H1 (cell line): ENCODE measurements around the gene FMNL1. TPM values are rescaled to one million over a fixed set of nuclear protein-coding genes. Genes with fewer than 3 reads are reported as not detected.

Experiments used
- CTCF ChIA-PET: fragments of 300-600 bp; sonication (Branson Sonifier 250); formaldehyde crosslinking; loops from one replicate; lab custom pipeline; 2021; ENCODE audit not compliant: partially characterized antibody; lab: Charles Lee
- POLR2A ChIA-PET: fragments of 300-600 bp; sonication (Branson Sonifier 250); formaldehyde crosslinking; loops from one replicate; lab custom pipeline; 2021; ENCODE audit warnings: inconsistent platforms; ENCODE audit not compliant: partially characterized antibody; lab: Charles Lee
- DNase-seq, 2 experiments: peaks; one replicate each; pipeline versions ENCODE4 v3.0.0 to v3.0.0-alpha.2; 2010 to 2022; ENCODE audit warnings: low spot score in 2 of 2, low read depth in 1 of 2, mixed read lengths in 1 of 2
- FAIRE-seq: peaks from 2 replicates; lab custom pipeline; 2011; peaks lifted over from hg19 to GRCh38; lab: Jason Lieb, UNC
- H2AFZ ChIP-seq: 2 replicates; pipeline ENCODE4 v1.8.1; 2012; ENCODE audit warnings: low read length, inconsistent platforms
- H2AK5ac ChIP-seq: 2 replicates; pipeline ENCODE4 v1.6.1; 2013; ENCODE audit warnings: low read depth, low read length
- H2BK120ac ChIP-seq: replicated peaks from 2 replicates; pipeline ENCODE3; 2013; ENCODE audit warnings: low read depth, low read length, inconsistent platforms
- H2BK12ac ChIP-seq: 2 replicates; pipeline ENCODE4 v1.6.1; 2013; ENCODE audit warnings: low read depth, low read length
- H2BK15ac ChIP-seq: 2 replicates; pipeline ENCODE4 v1.6.1; 2013; ENCODE audit warnings: low read length
- H2BK20ac ChIP-seq: 2 replicates; pipeline ENCODE4 v1.6.1; 2013; ENCODE audit warnings: low read length
- H2BK5ac ChIP-seq: 2 replicates; pipeline ENCODE4 v1.6.1; 2013; ENCODE audit warnings: low read depth, low read length
- H3K14ac ChIP-seq: 2 replicates; pipeline ENCODE4 v1.6.1; 2013; ENCODE audit warnings: inconsistent platforms; ENCODE audit not compliant: insufficient read length
- H3K18ac ChIP-seq: 2 replicates; pipeline ENCODE4 v1.6.1; 2013; ENCODE audit warnings: low read length; ENCODE audit errors: extremely low read depth
- H3K23ac ChIP-seq: 2 replicates; pipeline ENCODE4 v1.6.1; 2013; ENCODE audit warnings: inconsistent platforms; ENCODE audit not compliant: insufficient read length
- H3K23me2 ChIP-seq: 2 replicates; pipeline ENCODE4 v1.6.1; 2013; ENCODE audit warnings: low read depth, low read length
- H3K27ac ChIP-seq: 2 replicates; pipeline ENCODE4 v1.6.1; 2011; ENCODE audit warnings: low read depth, low read length, inconsistent platforms
- H3K27me3 ChIP-seq, 4 experiments: replicated peaks in 1 of 4; 1 replicate in 1 of 4; 2 replicates in 3 of 4; pipeline versions ENCODE4 v1.6.1 to v1.8.1; 2011 to 2013; ENCODE audit warnings: low read length in 3 of 4, mild to moderate bottlenecking in 3 of 4, inconsistent platforms in 2 of 4, mixed read lengths in 2 of 4, moderate library complexity in 1 of 4; ENCODE audit not compliant: control insufficient read depth in 3 of 4, insufficient read depth in 3 of 4; ENCODE audit errors: extremely low read depth in 1 of 4
- H3K36me3 ChIP-seq, 4 experiments: 2 replicates each; pipeline versions ENCODE4 v1.6.1 to v1.8.1; 2011 to 2013; ENCODE audit warnings: mild to moderate bottlenecking in 4 of 4, low read length in 3 of 4, moderate library complexity in 2 of 4, control low read depth in 1 of 4, inconsistent platforms in 1 of 4; ENCODE audit not compliant: insufficient read depth in 4 of 4, control insufficient read depth in 2 of 4
- H3K4ac ChIP-seq: replicated peaks from 2 replicates; pipeline ENCODE3; 2013; ENCODE audit warnings: low read length, low read depth, mixed read lengths, inconsistent platforms; ENCODE audit not compliant: insufficient read length
- H3K4me1 ChIP-seq, 4 experiments: replicated peaks in 1 of 4; 1 replicate in 1 of 4; 2 replicates in 3 of 4; pipeline versions ENCODE4 v1.6.1 to v1.8.1; 2011 to 2013; ENCODE audit warnings: low read length in 3 of 4, inconsistent platforms in 2 of 4, mixed read lengths in 1 of 4; ENCODE audit not compliant: insufficient read depth in 4 of 4, control insufficient read depth in 3 of 4
- H3K4me2 ChIP-seq, 2 experiments: 2 replicates each; pipeline versions ENCODE4 v1.6.1 to v1.8.1; 2011 to 2013; ENCODE audit warnings: low read depth in 2 of 2, low read length in 2 of 2, control low read depth in 1 of 2, inconsistent platforms in 1 of 2, mild to moderate bottlenecking in 1 of 2; ENCODE audit not compliant: insufficient read depth in 1 of 2
- H3K4me3 ChIP-seq, 4 experiments: fragments of 200-600, 300-600 bp in 1 of 4; sonication (generic), shearing (Covaris generic), sonication (Bioruptor Twin) in 1 of 4; 2 replicates each; pipeline versions ENCODE4 v1.5.1 to v1.8.1; 2011 to 2016; ENCODE audit warnings: low read length in 4 of 4, low read depth in 3 of 4, control low read depth in 2 of 4, inconsistent platforms in 2 of 4, mild to moderate bottlenecking in 2 of 4, mixed read lengths in 1 of 4, moderate library complexity in 1 of 4; ENCODE audit not compliant: insufficient read depth in 2 of 4; ENCODE audit errors: extremely low read depth in 1 of 4
- H3K56ac ChIP-seq: replicated peaks from 2 replicates; pipeline ENCODE3; 2013; ENCODE audit warnings: low read depth, mild to moderate bottlenecking, mixed read lengths, low read length, inconsistent platforms; ENCODE audit not compliant: insufficient read length
- H3K79me1 ChIP-seq: 2 replicates; pipeline ENCODE4 v1.6.1; 2013; ENCODE audit warnings: low read depth, low read length, control low read depth
- H3K79me2 ChIP-seq, 2 experiments: 2 replicates each; pipeline versions ENCODE4 v1.6.1 to v1.8.1; 2012 to 2013; ENCODE audit warnings: low read length in 2 of 2, mild to moderate bottlenecking in 2 of 2, inconsistent platforms in 1 of 2; ENCODE audit not compliant: insufficient read depth in 2 of 2, control insufficient read depth in 1 of 2
- H3K9ac ChIP-seq, 4 experiments: replicated peaks in 1 of 4; 1 replicate in 1 of 4; 2 replicates in 3 of 4; pipeline versions ENCODE4 v1.6.1 to v1.8.1; 2011 to 2013; ENCODE audit warnings: low read depth in 3 of 4, low read length in 3 of 4, control low read depth in 2 of 4, mild to moderate bottlenecking in 2 of 4, moderate library complexity in 2 of 4, inconsistent platforms in 1 of 4; ENCODE audit errors: extremely low read depth in 1 of 4
- H3K9me3 ChIP-seq, 2 experiments: 2 replicates each; pipeline versions ENCODE4 v1.6.1 to v1.8.1; 2012 to 2013; ENCODE audit warnings: mild to moderate bottlenecking in 2 of 2, moderate library complexity in 2 of 2, control low read depth in 1 of 2, inconsistent platforms in 1 of 2, low read depth in 1 of 2, low read length in 1 of 2, mixed read lengths in 1 of 2; ENCODE audit not compliant: insufficient read depth in 2 of 2
- H4K20me1 ChIP-seq, 2 experiments: replicated peaks in 1 of 2; 2 replicates each; pipeline versions ENCODE3 to v1.8.1; 2011 to 2013; ENCODE audit warnings: inconsistent platforms in 2 of 2, low read length in 2 of 2, mild to moderate bottlenecking in 1 of 2; ENCODE audit not compliant: insufficient read depth in 2 of 2, control insufficient read depth in 1 of 2
- H4K5ac ChIP-seq: 2 replicates; pipeline ENCODE4 v1.6.1; 2013; ENCODE audit warnings: low read length, low read depth, mixed read lengths, inconsistent platforms; ENCODE audit not compliant: insufficient read length
- H4K8ac ChIP-seq: 2 replicates; pipeline ENCODE4 v1.8.0; 2013; ENCODE audit warnings: mild to moderate bottlenecking, moderate library complexity, low read length, inconsistent platforms; ENCODE audit not compliant: insufficient read depth; ENCODE audit errors: extremely low read depth
- H4K91ac ChIP-seq: replicated peaks from 2 replicates; pipeline ENCODE3; 2013; ENCODE audit warnings: low read length, mixed read lengths, inconsistent platforms; ENCODE audit not compliant: insufficient read length
- SRF ChIP-seq: IDR thresholded peaks from 2 replicates; pipeline ENCODE4 v1.6.1; 2011; ENCODE audit warnings: mild to moderate bottlenecking, low read depth, low read length, moderate library complexity
- WGBS, 2 experiments: shearing (Covaris generic) in 1 of 2; methylation state at CpG; one replicate each; pipeline versions ENCODE4 v1.1.6 to v1.1.7; 2013 to 2015; ENCODE audit warnings: low lambda C conversion rate in 2 of 2, mixed read lengths in 2 of 2, inconsistent platforms in 1 of 2, low coverage in 1 of 2, missing lambda C conversion rate in 1 of 2; ENCODE audit not compliant: insufficient replicate concordance in 2 of 2, insufficient coverage in 1 of 2, insufficient read length in 1 of 2; ENCODE audit errors: extremely low coverage in 1 of 2, missing lambda C conversion rate in 1 of 2; 5-methylcytosine and 5-hydroxymethylcytosine counted together
- polyA plus RNA-seq, 7 experiments: library from polyadenylated mRNA; depleted of rRNA in 3 of 7; stranded (reverse) in 5 of 7; unstranded in 2 of 7; fragments of >200 nt in 5 of 7; fragments of 200-250 nt in 2 of 7; gene quantifications; 1 replicate in 5 of 7; 2 replicates in 1 of 7; 4 replicates in 1 of 7; pipeline versions ENCODE4 v1.2.1 to v1.2.3, GENCODE V29; 2011 to 2013; ENCODE audit warnings: missing spikeins in 2 of 7, mixed read lengths in 2 of 7
- total RNA-seq: library from RNA; stranded (reverse); fragmentation: NEBNext Ultra II Directional; extraction: Animal tissue kit (Norgen Biotek cat#: 25700); gene quantifications from 2 replicates; pipeline ENCODE4 v1.2.1, GENCODE V29; 2021

The FMNL1 gene
- total and polyA plus RNA-seq, 2 of the 8 experiments (the other 6 are each of a cell fraction or from before 2014, with no cell fraction given) = 2.5 to 8.6 TPM

- Histone ChIP-seq H2AFZ (no peak overlapping the region), H2BK12ac (0 out of 2 replicates have a peak overlapping the region, but pooled peaks have one; percentile 14), H3K9me3 (no peaks in the 10 kb centered on the region), H3K4me2 (no peak overlapping the region), H4K91ac (no peak overlapping the region), H3K4ac (no peak overlapping the region), H2AK5ac (no peak overlapping the region), H3K14ac (no peak overlapping the region), H3K18ac (no peak overlapping the region; the same call in 1 of the 2 replicates), H4K8ac (no peak overlapping the region), H2BK120ac (no peak overlapping the region), H3K4me3 (no peak overlapping the region), H2BK15ac (0 out of 2 replicates have a peak overlapping the region, but pooled peaks have one; percentile 16), H3K27me3 (peaks cover 0 to 12% (median 11%) of the 10 kb centered on the region in 4 experiments; a peak in 6 of 7 replicates), H3K56ac (no peak overlapping the region), H4K20me1 (peaks cover 1 to 3% of the 10 kb centered on the region in 2 experiments), H3K79me2 (peaks cover 0 to 7% of the 10 kb centered on the region in 2 experiments; a peak in 1 of 4 replicates), H3K9ac (no peak overlapping the region), H4K5ac (no peak overlapping the region), H3K23ac (no peak overlapping the region), H3K36me3 (peaks cover 0 to 5% (median 0%) of the 10 kb centered on the region in 4 experiments; a peak in 2 of 8 replicates), H3K4me1 (peaks cover 3 to 29% (median 21%) of the 10 kb centered on the region in 4 experiments), H2BK20ac (no peak overlapping the region), H3K23me2 (peaks cover 20% of the 10 kb centered on the region; the same call in 1 of the 2 replicates), H2BK5ac (no peak overlapping the region), H3K27ac (no peak overlapping the region), H3K79me1 (peaks cover 6% of the 10 kb centered on the region)
- DNase-seq = no peak
- ChIA-PET CTCF (interaction anchor here (0.7 to 22.1 kb wide), 14 partner anchors 6 to 179 kb away, joined by 3 to 362 read pairs (median 10); partner anchors contain the start of gene ACBD4), POLR2A (interaction anchor here (1.3 kb wide), 2 partner anchors 24 to 97 kb away, joined by 3 read pairs; partner anchors contain the start of genes FMNL1 and HEXIM1)
- 89% methylated on average over 18 of the region's 21 CpGs; no CpG with 5 or more reads in 1 of the 2 experiments for WGBS, 2 experiments
- no peak for FAIRE-seq
- TF ChIP-seq SRF = no peak
These were observed 23.3 kb downstream of the FMNL1 start for GRCh38 chr17:45244725-45245656.
